NCI-H1105 treated with DMSO at 0.1 percent for 48 hours (cell line): ENCODE measurements around the gene COX14.
"Not testable (repeated sequence)": the region's sequence is repeated elsewhere in the genome, so short reads cannot be mapped to it uniquely, and the experiment has no call there.

ENCODE experiments used
- DNase-seq: peaks from one replicate; lab custom pipeline; 2025; lab: John Stamatoyannopoulos, UW

The COX14 gene

GRCh38 chr12:50111693-50112455 lies at the start of gene COX14:
TSS of gene COX14 (plus strand) at chr12:50112236. CDS start at chr12:50120044, 7,808 bp downstream.
- DNase-seq, result peak; percentile 96

GRCh38 chr12:50062728-50063460 lies 49.1 kb upstream of the COX14 start:
- DNase-seq, result no peak

- DNase-seq, result no peak
Observed at GRCh38 chr12:50065726-50066310, 46.2 kb upstream of the COX14 start.

GRCh38 chr12:50066402-50066801 lies 45.6 kb upstream of the COX14 start:
- DNase-seq, result no peak

DNA sequence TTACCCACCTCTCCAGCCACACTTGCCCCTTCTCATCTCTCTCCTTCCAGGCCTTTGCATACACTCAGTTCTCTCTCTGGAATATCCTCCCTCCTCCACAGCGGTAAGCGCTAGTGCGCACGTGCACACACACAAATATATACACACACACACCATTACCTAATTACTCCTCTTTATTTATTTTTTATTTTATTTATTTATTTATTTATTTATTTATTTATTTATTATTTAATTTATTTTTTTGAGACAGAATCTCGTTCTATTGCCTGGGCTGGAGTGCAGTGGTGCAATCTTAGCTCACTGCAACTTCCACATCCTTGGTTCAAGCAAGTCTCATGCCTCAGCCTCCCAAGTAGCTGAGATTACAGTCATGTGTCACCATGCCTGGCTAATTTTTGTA lies 43.0 kb upstream of the COX14 start:
- no peak for DNase-seq

DNA sequence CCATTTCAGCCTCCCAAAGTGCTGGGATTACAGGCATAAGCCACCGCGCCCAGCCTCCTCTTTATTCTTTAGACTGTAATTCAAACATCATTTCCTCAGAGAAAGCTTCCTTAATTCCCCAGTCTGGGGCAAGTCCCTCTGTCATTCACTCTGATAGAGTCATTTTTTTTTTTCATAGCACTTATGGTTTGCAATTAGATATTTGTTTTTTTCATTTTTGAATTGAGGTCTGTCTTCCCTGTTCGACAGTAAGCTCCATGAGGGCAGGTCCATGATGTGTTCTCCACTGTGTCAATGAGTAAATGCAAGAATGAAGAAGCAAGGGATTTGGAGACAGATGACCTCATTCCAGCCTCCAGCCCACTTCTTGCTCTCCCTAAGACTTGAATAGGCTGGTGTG lies 42.5 kb upstream of the COX14 start:
- no peak for DNase-seq

GRCh38 chr12:50070314-50071060 lies 41.5 kb upstream of the COX14 start:
- peak; percentile 34 for DNase-seq

DNA sequence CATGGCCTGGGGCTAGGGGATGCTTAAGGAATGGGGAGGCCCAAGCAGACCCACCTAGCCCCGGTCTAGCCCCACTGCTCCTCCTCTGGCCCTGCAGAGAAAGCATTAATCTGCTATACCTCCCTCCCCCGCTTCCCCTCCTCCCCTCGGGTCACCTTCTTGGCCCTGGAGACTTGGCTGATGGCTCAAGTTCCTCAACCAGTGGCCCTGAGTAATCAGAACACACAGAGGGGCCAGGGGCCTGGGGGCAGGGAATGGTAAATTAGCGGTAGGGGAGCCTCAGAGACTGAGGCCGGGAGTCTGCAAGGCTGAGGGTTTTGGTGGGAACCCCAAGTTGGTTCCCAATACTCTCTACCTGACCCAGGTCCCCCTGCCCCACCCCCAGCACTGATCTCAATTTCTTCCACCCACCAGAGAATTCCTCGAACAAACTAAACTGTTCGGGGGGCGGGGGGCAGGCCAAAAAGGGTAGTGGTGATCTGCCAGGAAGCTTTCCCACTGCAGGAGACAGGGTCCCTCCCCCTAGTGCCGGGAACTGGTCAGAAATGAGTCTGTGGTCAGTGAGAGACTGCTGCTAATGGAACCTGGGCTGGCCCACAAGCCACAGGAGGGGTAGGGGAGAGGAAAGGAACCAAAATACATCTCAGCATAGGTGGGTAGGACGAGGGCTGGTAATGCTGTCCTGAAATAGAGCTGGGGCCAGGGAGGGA lies 39.7 kb upstream of the COX14 start:
- no peak for DNase-seq

GRCh38 chr12:50073206-50073605 lies 38.8 kb upstream of the COX14 start:
- no peak for DNase-seq

GRCh38 chr12:50073712-50074111 lies 38.3 kb upstream of the COX14 start:
- no peak for DNase-seq

GRCh38 chr12:50074936-50075807 lies 36.9 kb upstream of the COX14 start:
- DNase-seq, result peak; percentile 44

GRCh38 chr12:50075808-50076170 lies 36.2 kb upstream of the COX14 start:
- no peak for DNase-seq

DNA sequence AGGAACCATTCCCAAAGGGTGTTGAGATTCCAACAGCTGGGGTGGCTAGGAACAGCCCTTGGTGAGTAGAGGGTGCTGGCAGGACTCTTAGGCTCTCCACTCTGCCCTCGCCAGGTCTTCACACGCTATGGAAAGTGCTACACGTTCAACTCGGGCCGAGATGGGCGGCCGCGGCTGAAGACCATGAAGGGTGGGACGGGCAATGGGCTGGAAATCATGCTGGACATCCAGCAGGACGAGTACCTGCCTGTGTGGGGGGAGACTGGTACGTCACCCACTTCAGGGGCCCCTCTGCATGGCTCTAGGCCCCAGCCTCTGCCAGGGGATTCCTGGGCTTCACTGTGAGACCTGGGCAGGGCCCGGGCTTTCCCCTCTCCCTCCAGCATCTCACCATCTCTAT lies 34.9 kb upstream of the COX14 start:
- DNase-seq, result no peak

DNA sequence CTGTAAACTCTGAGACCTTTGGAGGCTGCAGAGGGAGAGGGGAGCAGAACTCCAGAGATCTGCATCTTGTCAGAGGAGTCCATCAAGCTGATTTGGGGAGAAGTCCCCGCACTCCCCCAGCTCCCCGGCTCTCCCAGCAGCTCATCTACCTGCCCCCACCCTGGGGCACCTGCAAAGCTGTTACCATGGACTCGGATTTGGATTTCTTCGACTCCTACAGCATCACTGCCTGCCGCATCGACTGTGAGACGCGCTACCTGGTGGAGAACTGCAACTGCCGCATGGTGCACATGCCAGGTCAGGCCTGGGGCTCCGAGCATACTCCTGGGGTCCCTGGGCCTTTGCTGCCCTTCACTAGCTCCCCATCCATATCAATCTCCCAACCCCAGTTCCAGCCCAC lies 33.8 kb upstream of the COX14 start:
- no peak for DNase-seq

DNA sequence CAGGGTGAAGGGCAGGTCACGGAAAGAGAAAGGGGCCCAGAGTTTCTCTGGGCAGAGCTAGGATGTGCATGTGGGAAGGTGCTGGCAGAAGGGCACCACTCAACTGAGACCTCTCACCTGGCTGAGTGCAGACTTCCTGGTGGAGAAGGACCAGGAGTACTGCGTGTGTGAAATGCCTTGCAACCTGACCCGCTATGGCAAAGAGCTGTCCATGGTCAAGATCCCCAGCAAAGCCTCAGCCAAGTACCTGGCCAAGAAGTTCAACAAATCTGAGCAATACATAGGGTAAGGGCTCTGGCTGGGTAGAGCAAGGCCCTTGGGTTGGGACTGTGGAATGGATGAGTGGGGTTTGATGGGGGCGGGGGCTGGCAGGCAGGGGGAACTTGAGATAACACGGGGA lies 32.3 kb upstream of the COX14 start:
- no peak for DNase-seq

DNA sequence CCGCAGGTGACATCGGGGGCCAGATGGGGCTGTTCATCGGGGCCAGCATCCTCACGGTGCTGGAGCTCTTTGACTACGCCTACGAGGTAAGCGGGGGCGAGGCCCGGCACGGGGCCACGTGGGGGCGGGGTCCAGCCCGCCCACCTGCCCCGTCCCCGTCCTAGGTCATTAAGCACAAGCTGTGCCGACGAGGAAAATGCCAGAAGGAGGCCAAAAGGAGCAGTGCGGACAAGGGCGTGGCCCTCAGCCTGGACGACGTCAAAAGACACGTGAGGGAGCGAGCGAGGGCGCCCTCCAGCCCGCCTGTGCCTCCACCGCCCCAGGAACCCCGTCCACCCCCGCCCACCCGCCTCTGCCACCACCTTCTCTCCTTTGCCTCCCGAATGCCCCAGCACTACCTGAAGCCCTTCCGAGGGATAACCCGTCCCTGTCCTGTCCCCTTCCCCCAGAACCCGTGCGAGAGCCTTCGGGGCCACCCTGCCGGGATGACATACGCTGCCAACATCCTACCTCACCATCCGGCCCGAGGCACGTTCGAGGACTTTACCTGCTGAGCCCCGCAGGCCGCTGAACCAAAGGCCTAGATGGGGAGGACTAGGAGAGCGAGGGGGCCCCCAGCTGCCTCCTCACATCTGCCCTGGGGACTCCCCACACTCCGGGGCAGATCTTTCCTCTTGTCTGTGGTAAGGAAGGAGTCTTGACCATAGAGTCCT lies 30.8 kb upstream of the COX14 start:
- DNase-seq, result no peak

GRCh38 chr12:50082644-50083043 lies 29.4 kb upstream of the COX14 start:
- DNase-seq, result no peak

- DNase-seq, result no peak
Observed at GRCh38 chr12:50083301-50083700, 28.7 kb upstream of the COX14 start.

DNA sequence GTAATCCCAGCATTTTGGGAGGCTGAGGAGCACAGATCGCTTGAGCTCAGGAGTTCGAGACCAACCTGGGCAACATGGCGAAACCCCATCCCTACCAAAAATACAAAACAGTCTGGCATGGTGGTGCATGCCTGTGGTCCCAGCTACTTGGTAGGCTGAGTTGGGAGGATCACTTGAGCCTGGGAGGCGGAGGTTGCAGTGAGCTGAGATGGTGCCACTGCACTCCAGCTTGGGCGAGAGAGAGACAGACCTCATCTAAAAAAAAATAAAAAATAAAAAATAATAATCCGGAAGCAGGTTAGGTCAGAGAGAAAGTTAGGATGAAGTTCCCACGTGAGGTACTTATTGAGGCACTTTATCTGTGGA lies 27.6 kb upstream of the COX14 start:
- DNase-seq, result not testable (repeated sequence)
